Subcutaneous adipose tissue (tissue), 4 donors: ENCODE data around the gene ZC3H12D. TPM values are rescaled to one million over a fixed set of nuclear protein-coding genes. Genes with fewer than 3 reads are reported as not detected.

Source experiments
- small RNA-seq: library from RNA; depleted of rRNA; stranded (forward); fragments of <200 nt; gene quantifications from one replicate; pipeline ENCODE3, GENCODE V24; 2016
- total RNA-seq, 4 donors: library from RNA; depleted of rRNA; stranded (reverse); fragments of >200 nt; gene quantifications; one replicate each; pipeline ENCODE4 v1.1.0, GENCODE V29; 2016
- TF ChIP-seq, protein P1 (sequence below): fragments of 450-650 bp; IDR thresholded peaks from one replicate; pipeline ENCODE4 v1.5.1; 2016; ENCODE audit warnings: low read depth, mild to moderate bottlenecking, control low read depth, antibody characterized with exemption, moderate library complexity

The ZC3H12D gene
- total RNA-seq, 4 donors from 2014 or later, result 1.8 to 11.2 (median 4.8) TPM

DNA sequence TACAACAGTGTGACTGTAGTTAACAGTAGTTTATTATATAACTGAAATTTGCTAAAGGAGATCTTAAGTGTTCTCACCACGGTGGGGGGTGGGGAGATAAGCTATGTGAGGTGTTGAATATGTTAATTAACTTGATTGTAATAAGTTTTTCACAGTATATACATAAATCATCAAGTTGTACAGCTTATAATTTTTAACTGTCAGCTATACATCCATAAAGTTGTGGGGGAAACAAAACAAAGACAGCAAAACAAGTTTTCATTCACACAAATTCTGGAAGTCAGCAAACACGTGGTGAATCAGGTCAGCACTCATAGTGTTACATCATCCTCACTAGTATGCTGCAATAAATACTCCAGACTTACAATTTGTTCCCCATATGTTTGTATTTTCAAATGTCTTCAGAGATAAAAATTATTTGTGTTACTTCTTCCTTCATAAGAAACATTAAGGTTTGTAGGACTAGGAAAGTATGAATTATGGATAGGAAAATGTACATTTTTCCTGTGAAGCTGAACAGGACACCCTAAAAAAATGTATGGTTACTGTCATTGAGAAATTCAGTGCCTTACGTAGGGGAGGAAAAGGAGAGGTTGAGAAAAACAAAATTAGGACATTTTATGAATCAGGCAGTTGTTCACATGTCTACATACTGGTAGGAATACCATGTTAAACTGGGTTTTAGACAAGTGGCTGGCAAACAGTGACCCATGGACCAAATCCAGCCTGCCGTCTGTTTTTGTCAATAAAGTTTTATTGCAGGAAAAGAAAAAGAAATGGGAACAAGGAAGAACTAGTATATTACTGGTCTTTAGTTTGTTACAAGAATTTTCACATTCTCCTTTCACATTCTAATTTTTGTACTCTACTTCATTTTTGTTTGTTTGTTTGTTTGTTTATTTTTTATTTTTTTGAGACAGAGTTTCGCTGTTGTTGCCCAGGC lies 78.7 kb downstream of the ZC3H12D start:
- TF ChIP-seq, protein P1, sequence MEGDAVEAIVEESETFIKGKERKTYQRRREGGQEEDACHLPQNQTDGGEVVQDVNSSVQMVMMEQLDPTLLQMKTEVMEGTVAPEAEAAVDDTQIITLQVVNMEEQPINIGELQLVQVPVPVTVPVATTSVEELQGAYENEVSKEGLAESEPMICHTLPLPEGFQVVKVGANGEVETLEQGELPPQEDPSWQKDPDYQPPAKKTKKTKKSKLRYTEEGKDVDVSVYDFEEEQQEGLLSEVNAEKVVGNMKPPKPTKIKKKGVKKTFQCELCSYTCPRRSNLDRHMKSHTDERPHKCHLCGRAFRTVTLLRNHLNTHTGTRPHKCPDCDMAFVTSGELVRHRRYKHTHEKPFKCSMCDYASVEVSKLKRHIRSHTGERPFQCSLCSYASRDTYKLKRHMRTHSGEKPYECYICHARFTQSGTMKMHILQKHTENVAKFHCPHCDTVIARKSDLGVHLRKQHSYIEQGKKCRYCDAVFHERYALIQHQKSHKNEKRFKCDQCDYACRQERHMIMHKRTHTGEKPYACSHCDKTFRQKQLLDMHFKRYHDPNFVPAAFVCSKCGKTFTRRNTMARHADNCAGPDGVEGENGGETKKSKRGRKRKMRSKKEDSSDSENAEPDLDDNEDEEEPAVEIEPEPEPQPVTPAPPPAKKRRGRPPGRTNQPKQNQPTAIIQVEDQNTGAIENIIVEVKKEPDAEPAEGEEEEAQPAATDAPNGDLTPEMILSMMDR, result no peak

DNA sequence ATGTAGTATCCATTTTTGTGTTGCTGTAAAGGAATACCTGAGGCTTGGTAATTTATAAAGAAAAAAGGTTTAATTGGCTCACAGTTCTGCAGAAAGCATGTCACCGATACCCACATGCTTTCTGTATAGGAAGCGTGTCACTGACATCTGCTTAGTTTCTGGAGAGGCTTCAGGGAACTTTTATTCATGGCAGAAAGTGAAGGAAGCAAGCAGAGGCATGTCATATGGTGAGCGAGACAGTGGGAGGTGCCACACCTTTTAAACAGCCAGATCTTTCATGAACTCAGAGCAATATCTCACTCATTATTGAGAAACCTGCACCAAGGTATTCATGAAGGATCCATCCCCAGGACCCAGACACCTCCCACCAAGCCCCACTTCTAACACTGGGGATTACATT lies 81.3 kb downstream of the ZC3H12D start:
- TF ChIP-seq, protein P1, result no peak

DNA sequence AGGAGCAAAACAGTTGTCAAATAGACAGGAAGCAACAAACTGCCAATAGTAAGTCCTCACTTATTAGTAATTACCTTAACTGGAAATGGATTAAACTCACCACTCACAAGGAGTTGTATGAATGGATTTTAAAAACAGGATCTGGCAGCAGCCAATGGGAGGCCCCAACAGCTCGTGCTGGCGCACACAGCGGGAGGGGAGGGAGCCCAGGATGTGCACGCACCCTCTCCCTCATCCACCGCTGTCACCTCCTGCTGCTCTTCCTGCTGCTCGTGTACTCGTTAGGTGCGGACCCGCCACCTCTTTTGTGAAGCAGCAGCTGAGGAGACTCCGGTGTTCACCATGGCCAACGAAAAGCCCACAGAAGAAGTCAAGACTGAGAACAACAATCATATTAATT lies 84.8 kb downstream of the ZC3H12D start, which contains the start of gene SUMO4:
TSS of gene SUMO4 (plus strand) at position 213 of the 400 bp plus-strand sequence. CDS start at position 343, 130 bp downstream.
- TF ChIP-seq, protein P1, result no peak

DNA sequence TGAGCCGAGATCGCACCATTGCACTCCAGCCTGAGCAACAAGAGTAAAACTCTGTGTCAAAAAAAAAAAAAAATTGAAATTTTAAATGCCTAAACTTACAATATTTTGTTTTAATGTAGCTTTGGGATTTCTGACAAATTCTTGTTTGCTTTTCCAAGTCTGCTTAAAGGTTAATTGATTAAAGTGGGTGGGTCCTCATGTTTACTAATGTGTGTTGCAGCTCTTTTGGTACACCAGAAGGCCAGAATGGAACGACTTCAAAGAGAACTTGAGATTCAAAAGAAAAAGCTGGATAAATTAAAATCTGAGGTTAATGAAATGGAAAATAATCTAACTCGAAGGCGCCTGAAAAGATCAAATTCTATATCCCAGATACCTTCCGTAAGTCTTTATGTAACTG lies 87.4 kb downstream of the ZC3H12D start:
- TF ChIP-seq, protein P1, result no peak

Small RNA genes within 50 kb of the gene (small RNA-seq; reads per million reads assigned to genes)
- not detected for gene RNU7-3P

Other genes starting within 250 kb of the ZC3H12D start
- gene TAB2, start 167.3 kb downstream of the ZC3H12D start, total RNA-seq, result 100 to 1,000 TPM in 1 of 4 donors, 10 to 100 TPM in 3; 59.2 to 121 (median 83.8) TPM
- 1 to 10 TPM; 3.3 to 6.7 (median 5.2) TPM for gene SUMO4, start 84.8 kb downstream of the ZC3H12D start, total RNA-seq
- 10 to 100 TPM; 21.3 to 38.3 (median 31.4) TPM for gene PPIL4, start 61.0 kb upstream of the ZC3H12D start, total RNA-seq
- 10 to 100 TPM; 50.7 to 75.5 (median 58.6) TPM for gene GINM1, start 81.4 kb upstream of the ZC3H12D start, total RNA-seq
- gene KATNA1, start 163.7 kb upstream of the ZC3H12D start, total RNA-seq, result 10 to 100 TPM; 15.3 to 25.4 (median 18.9) TPM
- 10 to 100 TPM; 21.4 to 39.6 (median 23.1) TPM for gene LATS1, start 233.1 kb upstream of the ZC3H12D start, total RNA-seq